HepG2 (cell line): ENCODE measurements around the gene RIOK2. TPM values are rescaled to one million over a fixed set of nuclear protein-coding genes. Genes with fewer than 3 reads are reported as not detected.
"Not testable (repeated sequence)": the region's sequence is repeated elsewhere in the genome, so short reads cannot be mapped to it uniquely, and the experiment has no call there.

Experiments
- ATAC-seq: fragments of 200-7000 bp; cut with Tn5 transposase; 3 replicates; pipeline ENCODE4 v1.9.1; 2020; ENCODE audit warnings: mild to moderate bottlenecking, moderate library complexity
- BruUV-seq: library from RNA; stranded (reverse); fragments of 400-500 nt; replicated peaks from 2 replicates; lab custom pipeline; 2021; lab: Mats Ljungman, UMichigan
- CTCF ChIA-PET: fragments of 300-600 bp; formaldehyde crosslinking; extraction: SDS; loops from one replicate; lab custom pipeline; 2021; ENCODE audit warnings: low total read pairs, inconsistent platforms, low intra/inter-chr PET ratio; lab: Yijun Ruan, JAX
- POLR2A ChIA-PET: fragments of 350-600 bp; sonication (Branson Sonifier 250); formaldehyde crosslinking; loops from one replicate; lab custom pipeline; 2020; ENCODE audit warnings: antibody characterized with exemption, inconsistent platforms; lab: Yijun Ruan, JAX
- DNase-seq: peaks from one replicate; pipeline ENCODE4 v3.0.0-alpha.2; 2015; ENCODE audit warnings: low spot score
- FAIRE-seq: peaks from 3 replicates; lab custom pipeline; 2011; peaks lifted over from hg19 to GRCh38; lab: Jason Lieb, UNC
- H2AFZ ChIP-seq: one replicate; pipeline ENCODE4 v1.6.1; 2011; ENCODE audit warnings: low read length, inconsistent platforms
- H3K27ac ChIP-seq: fragments of 300-600 bp; 3 replicates; pipeline ENCODE4 v1.8.0; 2011; ENCODE audit warnings: mixed run types, mild to moderate bottlenecking, mixed read lengths, low read length, inconsistent platforms; ENCODE audit not compliant: insufficient read depth; ENCODE audit errors: extremely low read length
- H3K27me3 ChIP-seq, 2 experiments: fragments of 200-600 bp in 1 of 2; 2 replicates in 1 of 2; 3 replicates in 1 of 2; pipeline versions ENCODE4 v1.6.0 to v1.8.0; 2011; ENCODE audit warnings: low read length in 2 of 2, mild to moderate bottlenecking in 2 of 2, moderate library complexity in 2 of 2, inconsistent platforms in 1 of 2; ENCODE audit not compliant: insufficient read depth in 2 of 2, control insufficient read depth in 1 of 2
- H3K36me3 ChIP-seq, 2 experiments: fragments of 200-600 bp in 1 of 2; replicated peaks in 1 of 2; 2 replicates in 1 of 2; 3 replicates in 1 of 2; pipeline versions ENCODE4 v1.5.1 to v1.8.0; 2011; ENCODE audit warnings: low read length in 2 of 2, inconsistent platforms in 1 of 2; ENCODE audit not compliant: insufficient read depth in 2 of 2, control insufficient read depth in 1 of 2
- H3K4me1 ChIP-seq: 2 replicates; pipeline ENCODE4 v1.5.1; 2012; ENCODE audit warnings: low read length, inconsistent platforms; ENCODE audit not compliant: insufficient read depth
- H3K4me2 ChIP-seq: 2 replicates; pipeline ENCODE4 v1.6.0; 2011; ENCODE audit warnings: low read depth, low read length, inconsistent platforms
- H3K4me3 ChIP-seq, 3 experiments: fragments of 200-600 bp in 1 of 3; sonication (generic), shearing (Covaris generic) in 1 of 3; replicated peaks in 1 of 3; 2 replicates each; pipeline ENCODE4 v1.5.1; 2011 to 2016; ENCODE audit warnings: low read length in 3 of 3, inconsistent platforms in 2 of 3, low read depth in 2 of 3, mild to moderate bottlenecking in 2 of 3, control low read depth in 1 of 3, mixed read lengths in 1 of 3; ENCODE audit not compliant: insufficient read depth in 1 of 3
- H3K79me2 ChIP-seq: one replicate; pipeline ENCODE4 v1.6.1; 2011; ENCODE audit warnings: low read length, inconsistent platforms; ENCODE audit not compliant: insufficient read depth
- H3K9ac ChIP-seq: 2 replicates; pipeline ENCODE4 v1.6.0; 2011; ENCODE audit warnings: mild to moderate bottlenecking, low read depth, low read length, inconsistent platforms; ENCODE audit not compliant: insufficient read depth
- H3K9me3 ChIP-seq: 2 replicates; pipeline ENCODE4 v1.5.1; 2012; ENCODE audit warnings: mild to moderate bottlenecking, low read length
- H4K20me1 ChIP-seq: 2 replicates; pipeline ENCODE4 v1.6.0; 2011; ENCODE audit warnings: inconsistent platforms, mild to moderate bottlenecking, low read length, moderate library complexity; ENCODE audit not compliant: insufficient read depth
- XRCC5 ChIP-seq: fragments of 200-400 bp; formaldehyde crosslinking; optimal IDR thresholded peaks from 2 replicates; pipeline ENCODE3; 2017; ENCODE audit warnings: mild to moderate bottlenecking, low read length
- ZNF160 ChIP-seq: sonication (generic); formaldehyde crosslinking; IDR thresholded peaks from 2 replicates; pipeline ENCODE4 v1.8.0; 2022; ENCODE audit warnings: mild to moderate bottlenecking, inconsistent platforms, missing genetic modification reagents
- WGBS: methylation state at CpG from one replicate; pipeline ENCODE4 v1.1.6; 2017; ENCODE audit warnings: low lambda C conversion rate; 5-methylcytosine and 5-hydroxymethylcytosine counted together
- in situ Hi-C: cut with HindIII; loops from 2 replicates; pipeline ENCODE4 v1.10.0; 2017; ENCODE audit warnings: low pct_unique_long_range_greater_than_20kb; ENCODE audit not compliant: extremely low pct_ligation_motif_present
- intact Hi-C: fragments of 100-400 bp; cut with micrococcal nuclease; formaldehyde crosslinking; loops from one replicate; pipeline ENCODE4 v1.10.0; 2022; ENCODE audit not compliant: unreplicated experiment
- polyA plus RNA-seq, 8 experiments: library from polyadenylated mRNA; depleted of rRNA in 3 of 8; stranded (reverse) in 7 of 8; unstranded in 1 of 8; fragments of >200 nt; fragmentation: Illumina TruSeq in 4 of 8; extraction: Trizol in 4 of 8; gene quantifications; 2 replicates each; pipeline versions ENCODE4 v1.2.1 to v1.2.3, GENCODE V29; 2011 to 2016; ENCODE audit warnings: low read depth in 4 of 8, missing spikeins in 1 of 8, mixed read lengths in 1 of 8; ENCODE audit not compliant: insufficient read depth in 1 of 8
- total RNA-seq, 5 experiments: library from RNA; depleted of rRNA; stranded (reverse); fragments of >200 nt; fragmentation: Illumina TruSeq; extraction: Trizol; gene quantifications; 2 replicates each; pipeline ENCODE4 v1.2.3, GENCODE V29; 2016; ENCODE audit warnings: low read depth in 1 of 5

Gene RIOK2
- total and polyA plus RNA-seq, 2 of the 13 experiments (the other 11 are each of a cell fraction or from before 2014, with no cell fraction given): 8.1 to 46.6 TPM

- Histone ChIP-seq H3K79me2 (no peaks in the 10 kb centered on the region), H3K4me1 (no peaks in the 10 kb centered on the region), H3K36me3 (no peaks in the 10 kb centered on the region), H3K9me3 (no peaks in the 10 kb centered on the region), H3K4me3 (no peak overlapping the region), H4K20me1 (no peaks in the 10 kb centered on the region), H3K27ac (no peak overlapping the region), H2AFZ (no peak overlapping the region), H3K4me2 (no peak overlapping the region), H3K9ac (no peak overlapping the region), H3K27me3 (no peaks in the 10 kb centered on the region)
- no TSS peak for BruUV-seq
- CTCF ChIA-PET: no interaction called here
- peak; percentile 70; the same call in 1 of the 2 replicates for TF ChIP-seq ZNF160
- TF ChIP-seq XRCC5: no peak
- POLR2A ChIA-PET: no interaction called here
- no peak for ATAC-seq
- intact Hi-C loops (no loop called here), in situ Hi-C loops (no loop called here)
- no peak for DNase-seq
- 33% methylated on average over 2 of the region's 2 CpGs for WGBS
- no peak for FAIRE-seq
Measured at GRCh38 chr5:97191893-97192292, 8.8 kb upstream of the RIOK2 start.

- H3K4me1 ChIP-seq: peaks cover 14% of the 10 kb centered on the region
- FAIRE-seq, H3K9ac ChIP-seq, H3K4me2 ChIP-seq, intact Hi-C loops, H3K9me3 ChIP-seq, in situ Hi-C loops, H4K20me1 ChIP-seq, H3K4me3 ChIP-seq, POLR2A ChIA-PET, BruUV-seq, H2AFZ ChIP-seq, H3K36me3 ChIP-seq, ATAC-seq, CTCF ChIA-PET, H3K27ac ChIP-seq, DNase-seq, H3K27me3 ChIP-seq, H3K79me2 ChIP-seq: not testable (repeated sequence)
- WGBS: 90% methylated on average over 1 of the region's 1 CpG
Measured at GRCh38 chr5:97189523-97189922, 6.5 kb upstream of the RIOK2 start.
